DND-41 (cell line): ENCODE measurements around the gene ARHGAP1.

ENCODE experiments used
- ATAC-seq: fragments of 200-7000 bp; cut with Tn5 transposase; 3 replicates; pipeline ENCODE4 v1.9.1; 2021; ENCODE audit warnings: low read depth; ENCODE audit not compliant: insufficient read depth
- DNase-seq: peaks from one replicate; pipeline ENCODE4 v3.0.0-alpha.2; 2020
- H2AFZ ChIP-seq: 2 replicates; pipeline ENCODE4 v1.6.0; 2012; ENCODE audit warnings: low read depth, low read length
- H3K27ac ChIP-seq: 2 replicates; pipeline ENCODE4 v1.5.1; 2012; ENCODE audit warnings: low read length, inconsistent platforms
- H3K27me3 ChIP-seq: fragments of 200-600 bp; sonication (generic); 2 replicates; pipeline ENCODE4 v1.6.0; 2012; ENCODE audit warnings: low read length, mild to moderate bottlenecking, inconsistent platforms; ENCODE audit not compliant: insufficient read depth, poor library complexity
- H3K36me3 ChIP-seq: 2 replicates; pipeline ENCODE4 v1.5.1; 2012; ENCODE audit warnings: low read length, inconsistent platforms; ENCODE audit not compliant: insufficient read depth
- H3K4me1 ChIP-seq: 2 replicates; pipeline ENCODE4 v1.5.1; 2012; ENCODE audit warnings: mild to moderate bottlenecking, low read length; ENCODE audit not compliant: insufficient read depth
- H3K4me2 ChIP-seq: 2 replicates; pipeline ENCODE4 v1.6.0; 2012; ENCODE audit warnings: mild to moderate bottlenecking, moderate library complexity, low read length, inconsistent platforms; ENCODE audit not compliant: insufficient read depth
- H3K4me3 ChIP-seq, 2 experiments: fragments of 200-600 bp in 1 of 2; shearing (Covaris generic) in 1 of 2; 2 replicates each; pipeline ENCODE4 v1.5.1; 2012 to 2016; ENCODE audit warnings: inconsistent platforms in 2 of 2, low read length in 2 of 2, mild to moderate bottlenecking in 2 of 2, low read depth in 1 of 2, moderate library complexity in 1 of 2
- H3K79me2 ChIP-seq: 2 replicates; pipeline ENCODE4 v1.6.0; 2012; ENCODE audit warnings: low read length, inconsistent platforms; ENCODE audit not compliant: insufficient read depth
- H3K9ac ChIP-seq: 2 replicates; pipeline ENCODE4 v1.6.0; 2012; ENCODE audit warnings: low read depth, mild to moderate bottlenecking, inconsistent platforms, low read length, moderate library complexity
- H3K9me3 ChIP-seq: 2 replicates; pipeline ENCODE4 v1.5.1; 2012; ENCODE audit warnings: low read length, moderate library complexity, mild to moderate bottlenecking, inconsistent platforms; ENCODE audit not compliant: insufficient read depth, severe bottlenecking
- H4K20me1 ChIP-seq: 2 replicates; pipeline ENCODE4 v1.6.0; 2012; ENCODE audit warnings: low read length; ENCODE audit not compliant: insufficient read depth
- EZH2 ChIP-seq: IDR thresholded peaks from 3 replicates; pipeline ENCODE4 v1.6.1; 2012; ENCODE audit warnings: borderline replicate concordance, low read depth, mild to moderate bottlenecking, moderate library complexity, low read length, inconsistent platforms; ENCODE audit not compliant: severe bottlenecking
- TF ChIP-seq, protein P1 (sequence below): IDR thresholded peaks from 2 replicates; pipeline ENCODE4 v1.5.1; 2012; ENCODE audit warnings: borderline replicate concordance, low read length, moderate library complexity, mild to moderate bottlenecking; ENCODE audit not compliant: poor library complexity, severe bottlenecking; ENCODE audit errors: extremely low read depth

Gene ARHGAP1

DNA sequence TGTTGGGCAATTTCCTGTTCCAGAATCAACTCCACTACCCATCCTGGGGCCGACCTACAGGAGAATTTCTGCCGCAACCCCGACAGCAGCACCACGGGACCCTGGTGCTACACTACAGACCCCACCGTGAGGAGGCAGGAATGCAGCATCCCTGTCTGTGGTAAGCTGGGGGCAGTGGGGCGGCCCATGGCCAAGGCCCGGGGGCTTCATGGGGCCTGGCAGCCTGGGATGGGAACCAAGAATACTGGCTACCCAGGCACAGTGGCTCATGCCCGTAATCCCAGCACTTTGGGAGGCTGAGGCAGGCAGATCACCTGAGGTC lies 22.9 kb upstream of the ARHGAP1 start:
- H3K9ac ChIP-seq = no peak overlapping the region
- H3K4me2 ChIP-seq = no peak overlapping the region
- no peaks in the 10 kb centered on the region for H3K27me3 ChIP-seq
- no peaks in the 10 kb centered on the region for H3K9me3 ChIP-seq
- H2AFZ ChIP-seq = no peak overlapping the region
- DNase-seq = no peak
- no peaks in the 10 kb centered on the region for H4K20me1 ChIP-seq
- H3K79me2 ChIP-seq = no peaks in the 10 kb centered on the region
- no peak overlapping the region for H3K27ac ChIP-seq
- ATAC-seq = no peak
- no peak for TF ChIP-seq EZH2
- TF ChIP-seq, protein P1, sequence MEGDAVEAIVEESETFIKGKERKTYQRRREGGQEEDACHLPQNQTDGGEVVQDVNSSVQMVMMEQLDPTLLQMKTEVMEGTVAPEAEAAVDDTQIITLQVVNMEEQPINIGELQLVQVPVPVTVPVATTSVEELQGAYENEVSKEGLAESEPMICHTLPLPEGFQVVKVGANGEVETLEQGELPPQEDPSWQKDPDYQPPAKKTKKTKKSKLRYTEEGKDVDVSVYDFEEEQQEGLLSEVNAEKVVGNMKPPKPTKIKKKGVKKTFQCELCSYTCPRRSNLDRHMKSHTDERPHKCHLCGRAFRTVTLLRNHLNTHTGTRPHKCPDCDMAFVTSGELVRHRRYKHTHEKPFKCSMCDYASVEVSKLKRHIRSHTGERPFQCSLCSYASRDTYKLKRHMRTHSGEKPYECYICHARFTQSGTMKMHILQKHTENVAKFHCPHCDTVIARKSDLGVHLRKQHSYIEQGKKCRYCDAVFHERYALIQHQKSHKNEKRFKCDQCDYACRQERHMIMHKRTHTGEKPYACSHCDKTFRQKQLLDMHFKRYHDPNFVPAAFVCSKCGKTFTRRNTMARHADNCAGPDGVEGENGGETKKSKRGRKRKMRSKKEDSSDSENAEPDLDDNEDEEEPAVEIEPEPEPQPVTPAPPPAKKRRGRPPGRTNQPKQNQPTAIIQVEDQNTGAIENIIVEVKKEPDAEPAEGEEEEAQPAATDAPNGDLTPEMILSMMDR = no peak
- no peaks in the 10 kb centered on the region for H3K36me3 ChIP-seq
- H3K4me3 ChIP-seq = no peak overlapping the region
- 0 out of 2 replicates have a peak, but pooled peaks cover 2% of the 10 kb centered on the region for H3K4me1 ChIP-seq

DNA sequence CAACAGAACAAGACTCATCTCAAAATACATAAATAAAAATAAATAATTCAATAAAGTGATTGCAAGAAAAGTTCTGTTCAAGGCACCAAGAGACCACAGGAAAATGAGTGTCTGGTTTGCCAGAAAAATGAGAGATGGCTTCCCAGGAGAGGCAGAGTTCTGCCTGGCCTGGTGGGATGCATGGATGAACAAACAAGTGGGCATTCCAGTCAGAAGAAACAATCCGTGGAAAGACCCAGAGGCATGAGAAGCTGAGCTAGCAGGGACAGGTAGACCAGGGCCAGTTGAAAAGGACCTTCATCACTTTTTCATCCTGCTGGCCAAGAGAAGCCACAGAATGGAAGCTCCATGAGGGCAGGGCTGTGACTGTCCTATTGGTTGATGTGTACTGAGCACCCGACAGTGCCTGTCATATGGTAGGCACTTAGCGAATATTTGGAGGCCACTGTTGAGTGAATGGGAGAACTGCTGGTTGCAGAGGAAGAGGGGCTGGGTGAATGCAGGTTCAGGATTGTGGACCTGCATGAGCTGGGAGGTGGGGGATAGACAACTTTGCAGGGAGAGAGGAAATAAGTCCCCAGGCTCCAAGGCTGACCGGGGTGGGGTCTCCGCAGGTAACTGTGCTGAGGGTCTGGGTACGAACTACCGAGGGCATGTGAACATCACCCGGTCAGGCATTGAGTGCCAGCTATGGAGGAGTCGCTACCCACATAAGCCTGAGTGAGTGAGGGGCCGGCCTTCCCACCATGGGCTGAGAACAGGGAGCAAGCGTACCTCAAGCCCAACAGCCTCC lies 22.3 kb upstream of the ARHGAP1 start:
- H3K4me3 ChIP-seq = no peak overlapping the region
- H3K27me3 ChIP-seq = no peaks in the 10 kb centered on the region
- no peaks in the 10 kb centered on the region for H4K20me1 ChIP-seq
- TF ChIP-seq EZH2 = no peak
- TF ChIP-seq, protein P1 = no peak
- 0 out of 2 replicates have a peak, but pooled peaks cover 5% of the 10 kb centered on the region for H3K4me1 ChIP-seq
- H3K9me3 ChIP-seq = no peaks in the 10 kb centered on the region
- no peaks in the 10 kb centered on the region for H3K36me3 ChIP-seq
- H3K27ac ChIP-seq = no peak overlapping the region
- ATAC-seq (no peak), DNase-seq (no peak)
- H3K4me2 ChIP-seq = no peak overlapping the region
- no peak overlapping the region for H3K9ac ChIP-seq
- H3K79me2 ChIP-seq = no peaks in the 10 kb centered on the region
- H2AFZ ChIP-seq = no peak overlapping the region

- no peaks in the 10 kb centered on the region for H3K79me2 ChIP-seq
- H3K27me3 ChIP-seq = no peaks in the 10 kb centered on the region
- no peaks in the 10 kb centered on the region for H4K20me1 ChIP-seq
- TF ChIP-seq, protein P1 = no peak
- TF ChIP-seq EZH2 = no peak
- DNase-seq (no peak), ATAC-seq (no peak)
- no peak overlapping the region for H3K4me3 ChIP-seq
- no peaks in the 10 kb centered on the region for H3K36me3 ChIP-seq
- H3K4me2 ChIP-seq = no peak overlapping the region
- H3K9me3 ChIP-seq = no peaks in the 10 kb centered on the region
- H2AFZ ChIP-seq = no peak overlapping the region
- no peak overlapping the region for H3K9ac ChIP-seq
- 0 out of 2 replicates have a peak, but pooled peaks cover 5% of the 10 kb centered on the region for H3K4me1 ChIP-seq
- no peak overlapping the region for H3K27ac ChIP-seq
Observed at GRCh38 chr11:46721286-46721685, 20.9 kb upstream of the ARHGAP1 start.
